GM19043 (cell line): ENCODE data around the gene GHRH.

Experiments used
- ATAC-seq: cut with Tn5 transposase; IDR thresholded peaks from one replicate; pipeline ENCODE4 v1.9.1; 2021; ENCODE audit warnings: low read depth; ENCODE audit not compliant: unreplicated experiment

The GHRH gene, protein sequence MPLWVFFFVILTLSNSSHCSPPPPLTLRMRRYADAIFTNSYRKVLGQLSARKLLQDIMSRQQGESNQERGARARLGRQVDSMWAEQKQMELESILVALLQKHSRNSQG

DNA sequence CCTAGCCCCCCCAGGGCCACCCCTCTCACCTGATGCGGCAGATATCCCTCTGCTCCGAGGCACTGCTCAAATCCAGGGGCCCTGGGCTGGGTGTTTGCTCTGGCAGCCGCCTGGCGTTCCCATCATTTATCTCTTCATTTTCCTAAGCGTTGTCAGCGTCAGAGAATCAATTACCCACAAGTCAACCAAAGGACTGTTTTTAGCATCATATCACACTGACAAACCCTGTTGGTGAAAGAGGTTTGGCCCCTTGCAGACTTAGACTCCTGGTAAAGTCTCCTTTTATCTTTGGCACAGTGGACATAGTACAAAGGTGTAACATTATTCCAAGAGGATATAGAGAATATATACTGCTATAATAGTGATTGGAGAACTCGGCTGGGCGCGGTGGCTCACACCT, at the start of gene GHRH:
Gene GHRH, minus strand, starts transcription at position 101 of the 400 bp plus-strand sequence. CDS start 4,925 bp downstream, outside the sequence.
- no peak for ATAC-seq

DNA sequence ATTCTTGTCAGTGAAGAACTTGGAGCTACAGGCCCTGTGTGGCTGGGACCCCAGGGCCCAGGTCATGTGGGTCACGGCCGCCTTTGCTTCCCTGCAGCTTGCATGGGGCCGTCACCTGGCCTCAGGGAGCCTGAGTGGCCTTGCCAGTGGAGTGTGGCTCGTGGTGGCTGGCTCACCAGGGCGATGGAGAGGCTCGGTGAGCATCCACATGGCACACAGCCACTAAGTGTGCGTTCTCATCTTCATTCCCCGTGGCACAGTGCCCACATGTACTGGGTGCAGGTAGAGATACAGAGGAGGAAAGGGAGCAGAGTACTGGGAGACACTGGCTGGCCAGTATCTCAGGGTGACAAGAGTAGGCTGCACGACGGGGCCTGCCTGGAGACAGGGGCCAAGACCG, 49.3 kb upstream of the GHRH start:
- ATAC-seq = no peak

DNA sequence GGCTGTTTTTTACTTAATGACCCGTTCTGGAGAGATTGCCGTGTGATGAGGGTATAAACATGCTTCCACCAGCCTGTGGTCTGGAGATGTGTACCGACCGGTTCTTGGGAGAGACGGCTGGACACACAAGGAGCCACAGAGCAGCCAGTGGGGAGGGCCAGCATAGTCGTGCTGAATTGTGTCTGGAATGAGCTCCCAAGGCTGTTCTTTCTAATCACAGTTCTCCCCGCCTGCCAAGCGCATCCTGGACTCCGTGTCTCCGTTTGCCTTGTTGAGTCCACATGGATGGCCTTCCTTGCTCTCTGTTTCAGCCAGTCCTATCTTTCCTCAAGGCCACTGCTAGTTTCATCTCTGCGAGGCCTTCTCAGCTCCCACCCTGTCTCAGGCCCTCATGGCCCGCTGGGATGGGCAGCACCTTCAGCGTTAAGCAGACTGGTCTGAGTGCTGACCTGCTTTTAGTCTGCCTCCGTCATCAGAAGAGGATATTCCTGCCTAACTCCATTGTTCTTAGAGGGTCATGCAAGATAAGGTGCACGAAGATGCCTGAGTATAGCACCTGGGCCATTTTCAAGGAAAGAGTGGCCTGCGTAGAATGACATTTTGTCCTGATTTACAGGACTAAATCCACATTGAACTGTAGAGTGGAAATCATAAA, 48.4 kb upstream of the GHRH start:
- ATAC-seq = no peak

DNA sequence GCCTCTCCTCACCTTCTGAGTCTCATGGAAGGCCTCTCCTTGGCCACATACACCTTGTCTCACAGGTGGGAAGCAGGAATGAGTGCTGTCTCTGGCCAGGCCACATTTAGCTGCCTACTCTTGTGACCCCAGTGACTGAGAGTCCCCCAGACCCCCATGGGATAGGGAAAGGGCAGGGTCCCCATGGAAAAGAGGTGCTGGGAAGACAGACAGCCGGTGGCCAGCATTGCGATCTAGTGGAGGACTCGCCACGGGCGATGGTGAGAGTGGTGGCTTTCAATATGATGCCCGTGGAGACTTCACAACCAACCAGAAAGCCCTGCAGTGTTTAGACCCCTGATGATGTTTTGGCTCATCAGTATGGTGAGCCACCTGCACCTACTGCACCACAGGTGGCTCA, 47.7 kb upstream of the GHRH start:
- no peak for ATAC-seq

DNA sequence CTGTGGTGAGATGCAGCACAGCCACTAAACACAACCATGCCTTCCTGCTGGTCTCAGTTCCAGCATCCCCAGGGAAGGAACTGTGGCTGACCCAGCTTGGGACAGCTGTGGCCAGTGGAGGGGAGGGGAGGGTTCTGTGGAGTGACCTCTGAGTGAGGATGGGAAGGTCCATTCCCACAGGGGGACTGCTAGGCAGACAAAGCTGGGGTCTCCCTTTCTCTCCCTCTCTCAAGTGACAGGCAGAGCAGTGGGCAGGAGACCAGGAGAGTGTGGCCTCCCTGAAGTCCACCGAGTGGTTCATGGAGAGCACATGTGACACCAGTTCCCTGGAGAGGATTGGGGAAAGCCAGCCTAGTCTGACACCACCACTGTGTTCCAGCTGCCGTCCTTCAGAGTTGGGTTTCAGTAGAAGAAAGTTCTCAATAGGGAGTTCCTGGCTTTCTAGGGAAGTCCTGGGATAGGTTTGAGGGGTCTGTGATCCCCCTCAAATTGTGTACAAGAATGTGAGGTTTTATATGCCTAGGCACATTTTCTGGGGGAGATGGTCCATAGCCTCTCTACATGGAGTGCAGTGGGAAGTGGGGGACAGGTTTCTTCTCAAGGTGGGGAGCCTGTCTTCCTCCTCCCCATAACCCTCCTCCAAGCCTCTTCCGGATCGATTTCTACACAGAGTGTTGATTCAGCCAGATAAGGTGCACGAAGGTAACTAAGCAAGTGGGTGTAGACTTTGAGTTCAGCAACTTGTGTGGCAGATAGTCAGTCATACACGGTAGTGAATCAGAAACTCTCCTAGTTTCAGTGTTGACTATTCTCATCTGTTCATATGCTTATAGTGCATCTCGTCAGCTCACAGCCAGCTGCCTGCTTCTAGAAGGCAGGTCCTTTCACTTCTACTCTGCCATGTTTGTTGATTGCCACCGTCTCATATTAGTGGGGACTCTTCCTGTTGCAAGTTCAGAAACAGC, 46.8 kb upstream of the GHRH start:
- ATAC-seq = peak; percentile 86

DNA sequence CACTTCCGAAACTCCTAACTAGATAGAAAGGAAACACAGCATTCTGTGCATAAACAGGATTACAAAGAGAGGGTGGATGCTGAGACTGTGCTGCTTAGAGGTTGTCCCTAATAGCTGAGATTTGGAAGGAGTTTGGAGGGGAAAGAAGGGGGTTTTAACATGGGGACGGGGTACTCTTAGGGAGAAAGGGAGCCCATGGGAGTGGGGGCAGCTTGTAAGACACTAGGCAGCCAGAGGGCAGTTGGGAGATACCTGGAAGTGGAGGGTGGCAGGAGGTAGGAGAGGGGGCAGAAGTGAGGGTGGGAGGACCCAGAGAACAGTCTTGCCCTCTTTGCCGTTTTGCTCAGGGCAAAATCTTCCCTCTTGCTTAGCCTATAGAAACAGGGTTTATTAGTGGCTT, 44.2 kb upstream of the GHRH start:
- ATAC-seq = no peak

DNA sequence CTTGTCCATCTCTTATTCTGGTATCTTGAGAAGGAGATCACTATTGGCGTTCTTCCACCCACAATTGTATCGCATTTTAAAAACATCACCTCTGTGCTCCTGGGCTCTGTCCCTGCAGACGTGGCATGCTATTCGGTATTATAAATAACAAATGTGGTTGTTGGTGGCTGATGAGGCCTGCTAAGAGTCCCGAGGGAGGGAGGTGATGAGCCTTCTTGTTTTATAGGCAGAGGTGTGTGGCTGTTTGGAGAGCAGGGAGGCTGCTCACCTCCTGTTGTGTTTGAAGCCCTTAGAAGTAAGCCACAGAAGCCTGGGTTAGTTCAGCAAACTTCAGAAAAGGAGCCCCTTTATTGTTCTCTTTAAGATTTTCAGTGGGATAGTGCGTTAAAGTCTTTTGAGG, 43.5 kb upstream of the GHRH start:
- ATAC-seq = no peak

DNA sequence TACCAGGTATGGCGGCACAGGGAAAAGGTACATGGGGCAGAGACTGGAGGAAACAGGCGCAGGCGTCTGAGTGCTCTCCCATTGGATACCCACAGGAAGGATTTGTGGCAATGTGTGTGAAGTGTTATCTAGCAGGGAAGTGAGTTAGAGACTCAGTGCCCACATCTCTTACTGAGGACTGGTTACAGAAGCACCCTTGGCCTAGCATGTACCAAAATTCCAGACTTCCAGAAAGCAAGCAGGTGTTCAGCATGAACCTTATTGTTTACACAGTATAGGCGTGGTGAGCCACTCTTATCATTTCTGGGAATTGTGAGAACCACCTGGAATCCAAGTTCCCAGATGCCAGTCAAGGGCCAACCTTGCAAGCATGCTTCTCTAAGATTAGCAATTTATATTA, 42.0 kb upstream of the GHRH start:
- no peak for ATAC-seq

DNA sequence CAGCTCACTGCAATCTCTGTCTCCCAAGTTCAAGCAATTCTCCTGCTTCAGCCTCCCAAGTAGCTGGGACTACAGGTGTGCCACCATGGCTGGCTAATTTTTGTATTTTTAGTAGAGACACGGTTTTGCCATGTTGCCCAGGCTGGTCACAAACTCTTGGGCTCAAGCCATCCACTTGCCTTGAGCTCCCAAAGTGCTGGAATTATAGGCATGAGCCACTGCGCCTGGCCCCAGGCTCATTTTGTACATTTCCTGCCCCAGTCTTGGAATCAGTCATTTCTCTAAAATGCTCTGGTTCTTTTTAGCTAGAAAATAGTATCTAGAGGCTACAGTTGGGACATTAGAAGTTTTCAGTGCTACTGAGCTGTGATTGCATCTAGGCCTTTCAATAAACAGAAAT, 41.4 kb upstream of the GHRH start:
- ATAC-seq = no peak

DNA sequence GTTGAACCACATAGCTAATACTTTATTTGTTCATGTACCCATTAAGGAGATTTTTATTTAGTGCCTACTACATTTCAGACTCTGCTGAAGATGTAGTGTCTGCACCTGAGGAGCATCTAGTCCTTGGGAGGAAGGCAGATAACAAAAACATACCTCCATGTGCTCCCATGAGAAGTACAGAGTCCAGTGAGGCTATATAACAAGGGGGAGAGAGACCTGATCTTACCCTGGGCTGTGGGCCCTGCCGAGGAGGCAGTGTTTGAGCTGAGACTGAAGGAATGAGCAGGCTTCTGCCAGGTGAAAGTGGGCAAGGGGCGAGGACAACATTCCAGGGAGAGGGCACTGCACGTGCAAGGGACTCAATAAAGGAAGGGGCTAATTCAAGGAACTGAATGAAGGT, 39.9 kb upstream of the GHRH start:
- no peak for ATAC-seq

DNA sequence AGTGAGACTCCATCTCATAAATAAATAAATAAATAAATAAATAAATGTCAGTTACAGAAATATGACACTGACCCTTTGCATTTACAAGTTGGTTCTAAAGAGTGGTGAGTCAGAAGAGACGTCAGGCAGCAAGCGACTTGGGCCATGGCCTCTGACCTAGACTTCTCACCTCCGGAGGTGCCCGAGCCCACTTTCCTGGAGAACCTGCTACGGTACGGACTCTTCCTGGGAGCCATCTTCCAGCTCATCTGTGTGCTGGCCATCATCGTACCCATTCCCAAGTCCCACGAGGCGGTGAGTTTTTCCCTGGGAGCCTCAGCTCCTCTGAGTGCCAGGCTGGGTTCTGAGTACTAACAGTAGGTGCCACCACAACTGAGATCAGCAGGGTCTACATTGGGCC, 39.5 kb upstream of the GHRH start:
- no peak for ATAC-seq

DNA sequence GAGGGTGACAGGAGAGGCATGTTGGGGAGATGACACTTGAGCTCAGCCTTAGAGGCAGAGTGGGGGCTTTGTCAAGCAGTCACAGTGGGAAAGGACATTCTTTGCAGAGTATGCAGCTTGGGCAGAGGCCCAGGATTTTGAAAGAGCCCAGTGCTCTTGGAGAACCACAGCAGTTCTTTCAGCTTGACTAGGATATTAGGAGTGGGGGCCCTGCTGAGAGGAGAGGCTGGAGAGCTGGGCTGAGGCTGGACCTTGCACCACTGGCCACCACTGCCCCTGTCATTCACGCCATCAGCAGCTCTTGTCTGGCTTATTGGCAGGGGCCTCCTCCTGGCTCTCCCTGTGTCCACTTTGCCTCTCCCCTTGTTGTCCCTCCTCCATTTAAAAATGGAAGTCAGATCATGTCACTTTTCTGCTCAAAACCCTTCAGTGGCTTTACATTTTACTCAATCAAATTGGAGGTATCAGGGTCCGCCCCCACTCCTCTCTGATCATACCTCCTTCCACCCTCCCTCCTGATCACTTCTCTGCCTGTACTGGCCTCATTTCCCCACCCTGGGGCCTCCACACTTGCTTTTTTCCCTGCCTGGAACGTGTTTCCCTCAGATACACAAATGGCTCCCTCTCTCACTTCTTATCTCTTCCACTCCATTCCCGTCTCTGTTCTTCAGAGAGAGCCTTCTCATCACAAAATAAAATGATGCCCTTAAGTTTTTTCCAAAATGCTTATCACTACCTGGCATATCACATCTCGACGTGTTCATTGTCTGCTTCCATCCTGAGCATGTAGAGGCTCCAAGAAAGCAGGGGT, 38.3 kb upstream of the GHRH start:
- no peak for ATAC-seq

DNA sequence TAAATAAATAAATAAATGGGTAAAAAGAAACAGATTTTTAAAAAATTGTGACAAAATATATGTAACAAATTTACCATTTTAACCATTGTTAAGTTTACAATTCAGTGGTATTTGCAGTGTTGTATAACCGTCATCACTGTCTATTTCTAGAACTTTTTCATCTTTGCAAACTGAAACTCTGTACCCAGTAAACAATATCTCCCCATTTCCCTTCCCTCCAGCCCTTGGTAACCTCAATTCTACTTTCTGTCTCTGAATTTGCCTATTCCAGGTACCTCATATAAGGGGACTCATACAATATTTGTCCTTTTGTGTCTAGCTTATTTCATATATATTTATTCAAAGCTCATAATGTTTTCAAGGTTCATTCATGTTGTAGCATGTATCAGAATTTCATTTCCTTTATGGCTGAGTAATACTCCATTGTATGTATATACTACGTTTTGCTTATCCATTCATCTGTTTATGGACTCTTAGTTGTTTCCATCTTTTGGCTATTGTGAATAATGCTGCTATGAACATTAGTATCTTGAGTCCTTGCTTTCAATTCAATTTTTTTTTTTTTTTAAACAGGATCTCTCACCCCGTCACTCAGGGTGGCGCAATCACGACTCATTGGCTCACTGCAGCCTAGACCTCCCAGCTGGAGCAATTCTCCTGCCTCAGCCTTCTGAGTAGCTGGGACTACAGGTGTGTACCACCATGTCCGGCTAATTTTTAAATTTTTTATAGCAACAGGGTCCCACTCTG, 36.8 kb upstream of the GHRH start:
- peak; percentile 57 for ATAC-seq

DNA sequence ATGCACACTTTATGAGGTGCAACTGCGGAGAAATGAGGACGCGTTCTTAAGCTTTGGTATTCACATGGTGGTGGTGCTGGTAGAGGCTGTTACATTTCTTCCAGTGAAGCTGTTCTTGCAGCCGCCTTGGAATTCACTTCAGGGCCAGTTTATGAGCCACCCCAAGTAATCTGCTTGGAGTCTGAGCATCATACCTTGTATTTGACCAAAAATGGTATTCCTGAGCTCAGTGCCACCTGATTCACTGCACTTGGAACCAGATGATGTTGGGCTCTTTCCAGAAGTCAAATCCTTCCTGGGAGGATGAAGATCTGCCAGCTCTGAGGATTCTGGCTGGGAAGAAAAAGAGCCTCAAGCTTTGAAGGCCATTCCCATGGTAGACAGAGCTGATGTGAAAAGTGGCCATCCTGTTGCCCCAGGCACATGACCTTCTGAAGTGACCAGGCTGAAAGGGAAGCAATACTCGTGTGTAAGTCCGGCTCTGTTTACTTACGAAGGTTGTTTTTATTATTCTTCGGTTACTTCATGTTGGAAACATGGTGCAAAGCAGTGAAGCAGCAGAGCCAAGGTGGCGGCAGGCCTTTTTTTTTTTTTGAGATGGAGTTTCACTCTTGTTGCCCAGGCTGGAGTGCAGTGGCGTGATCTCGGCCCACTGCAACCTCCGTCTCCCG, 35.6 kb upstream of the GHRH start:
- no peak for ATAC-seq

DNA sequence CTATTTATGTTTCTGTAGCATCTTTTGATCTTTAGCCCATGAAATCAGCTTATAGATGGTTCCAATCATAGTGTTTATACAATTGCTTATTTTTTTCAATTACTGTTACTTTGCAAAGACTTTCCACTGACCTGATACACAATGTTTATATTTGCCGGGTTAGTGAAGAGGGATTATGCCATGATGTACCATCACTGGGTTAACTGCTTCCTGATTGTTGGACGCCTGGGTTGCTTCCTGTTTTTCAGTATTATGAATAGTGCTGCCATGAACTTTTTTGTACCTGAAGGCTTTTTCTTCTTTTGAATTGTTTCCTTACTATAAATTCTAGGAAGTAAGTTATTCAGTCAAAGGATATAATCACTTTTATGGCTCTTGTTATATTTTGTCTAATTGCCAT, 34.8 kb upstream of the GHRH start:
- ATAC-seq = no peak

DNA sequence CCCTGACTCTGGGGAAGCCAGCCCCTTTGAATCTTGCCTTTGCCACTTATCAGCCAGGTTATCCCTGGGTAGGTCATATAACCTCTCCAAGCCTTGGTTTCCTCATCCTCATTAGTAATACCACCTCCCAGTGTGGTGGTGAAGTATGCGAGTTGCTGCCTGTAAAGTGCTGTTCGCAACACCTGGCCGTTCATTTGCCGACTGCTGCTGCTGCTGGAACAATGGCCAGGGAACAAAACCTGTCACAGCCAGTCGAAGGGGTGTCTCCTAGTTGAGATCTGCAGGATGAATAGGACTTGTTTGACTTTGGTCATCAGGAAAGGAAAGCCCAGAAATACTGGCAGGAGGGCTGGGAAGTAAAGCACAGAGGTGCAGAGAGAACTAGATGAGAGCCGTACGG, 34.0 kb upstream of the GHRH start:
- ATAC-seq = no peak

DNA sequence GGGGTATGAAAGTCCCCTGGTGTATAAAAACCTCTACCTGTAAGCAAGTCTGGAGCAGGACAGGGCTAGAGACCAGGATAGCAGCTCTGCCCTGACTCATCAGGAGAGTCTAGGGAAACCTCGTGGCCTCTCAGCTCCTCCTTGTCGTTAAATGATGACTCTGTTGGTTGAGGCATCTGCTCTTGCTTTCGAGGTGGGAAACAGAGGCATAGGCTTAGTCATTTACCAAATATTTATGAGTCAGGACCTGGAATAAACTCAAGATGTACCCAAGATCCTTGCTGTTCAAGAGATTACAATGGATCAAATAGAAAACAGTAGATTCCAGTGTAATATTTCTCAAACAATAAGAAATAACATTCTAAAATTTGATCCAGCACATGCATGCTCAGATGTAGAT, 33.4 kb upstream of the GHRH start:
- no peak for ATAC-seq

DNA sequence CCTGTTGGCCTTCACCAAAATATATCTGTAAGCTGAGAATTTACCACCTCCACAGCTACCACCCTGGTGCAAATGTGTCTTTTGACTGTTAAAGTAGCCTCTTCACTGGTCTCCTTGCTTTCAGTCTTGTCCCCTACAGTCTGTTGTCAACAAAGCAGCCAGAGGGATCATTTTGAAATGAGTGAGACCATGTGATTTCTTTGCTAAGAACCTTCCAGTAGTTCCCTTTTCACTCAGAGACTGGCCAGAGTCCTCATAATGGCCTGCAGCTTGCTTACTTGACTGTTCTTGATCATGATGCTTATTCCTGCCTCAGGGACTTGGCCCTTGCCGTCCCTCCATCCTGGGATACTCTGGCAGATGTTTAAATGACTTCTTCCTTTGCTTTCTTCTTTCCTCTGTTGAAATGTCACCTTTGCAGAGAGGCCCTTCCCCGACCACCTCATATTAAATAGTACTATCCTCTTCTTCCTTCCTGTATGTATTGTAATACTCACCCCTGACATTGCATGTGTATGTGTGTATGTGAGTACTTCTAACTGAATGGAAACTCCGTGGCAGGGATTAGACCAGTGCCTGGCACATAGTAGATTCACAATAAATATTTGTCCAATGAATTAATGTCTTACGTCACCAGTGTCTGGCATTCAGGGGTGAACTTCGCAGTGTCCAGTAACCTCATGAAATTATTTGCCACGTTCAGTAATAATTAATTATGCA, 32.8 kb upstream of the GHRH start:
- ATAC-seq = no peak

DNA sequence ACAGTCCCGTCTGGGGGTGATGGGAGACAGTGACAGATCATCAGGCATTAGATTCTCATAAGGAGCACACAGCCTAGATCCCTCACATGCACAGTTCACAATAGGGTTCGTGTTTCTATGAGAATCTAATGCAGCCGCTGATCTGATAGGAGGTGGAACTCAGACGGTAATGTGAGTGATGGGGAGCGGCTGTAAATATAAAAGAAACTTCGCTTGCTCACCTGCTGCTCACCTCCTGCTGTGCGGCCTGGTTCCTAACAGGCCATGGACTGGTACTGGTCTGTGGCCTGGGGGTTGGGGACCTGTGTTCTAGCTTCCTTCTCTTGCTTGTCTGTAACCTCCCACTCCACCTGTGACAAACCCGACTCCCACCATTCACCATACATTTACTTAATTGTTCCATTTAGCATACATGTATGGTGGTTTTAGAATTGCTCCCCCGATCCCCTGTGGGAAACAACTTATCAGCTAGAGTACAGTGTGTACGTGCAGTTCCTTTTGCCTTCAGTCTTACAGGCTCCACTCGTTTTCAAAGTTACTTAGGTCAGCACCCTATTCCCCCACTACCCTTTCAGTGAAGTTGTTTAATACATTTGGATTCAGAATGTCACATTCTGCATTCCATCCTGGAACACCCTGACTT, 31.8 kb upstream of the GHRH start:
- no peak for ATAC-seq
